GM13976 (cell line): ENCODE results near the gene CORIN.

Experiments
- DNase-seq: peaks from one replicate; pipeline ENCODE4 v3.0.0; 2012; ENCODE audit warnings: low spot score
- CTCF ChIP-seq: IDR thresholded peaks from 2 replicates; pipeline ENCODE4 v1.5.1; 2012; ENCODE audit warnings: borderline replicate concordance, mild to moderate bottlenecking; ENCODE audit not compliant: insufficient read depth; ENCODE audit errors: extremely low read depth, missing control alignments, control extremely low read depth
- in situ Hi-C: fragments of 300-500 bp; cut with MboI; formaldehyde crosslinking; loops from one replicate; pipeline ENCODE4 v1.12.0; 2022; ENCODE audit warnings: low sequenced_read_pairs, mixed read lengths, inconsistent platforms; ENCODE audit not compliant: unreplicated experiment

CORIN gene

DNA sequence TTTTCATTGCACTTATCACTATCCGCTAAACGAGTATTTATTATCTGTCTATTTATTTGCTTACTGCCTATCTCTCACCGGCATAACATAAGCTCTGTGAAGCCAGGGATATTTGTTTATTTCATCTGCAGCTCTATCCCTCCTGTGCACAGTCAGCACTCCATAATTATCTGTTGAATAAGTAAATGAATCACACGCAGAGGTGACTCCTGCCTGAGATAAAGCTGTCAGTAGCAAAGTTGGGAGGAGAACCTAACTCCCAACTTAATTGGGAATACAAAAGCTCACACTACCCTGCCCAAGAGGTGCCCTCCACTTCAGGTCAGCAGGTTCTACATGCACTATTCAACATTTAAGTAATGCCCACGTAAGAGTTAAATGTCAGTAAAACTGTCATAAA is 85.7 kb downstream of the CORIN start:
- in situ Hi-C loops, result no loop called here
- no peak for TF ChIP-seq CTCF
- DNase-seq, result no peak

DNA sequence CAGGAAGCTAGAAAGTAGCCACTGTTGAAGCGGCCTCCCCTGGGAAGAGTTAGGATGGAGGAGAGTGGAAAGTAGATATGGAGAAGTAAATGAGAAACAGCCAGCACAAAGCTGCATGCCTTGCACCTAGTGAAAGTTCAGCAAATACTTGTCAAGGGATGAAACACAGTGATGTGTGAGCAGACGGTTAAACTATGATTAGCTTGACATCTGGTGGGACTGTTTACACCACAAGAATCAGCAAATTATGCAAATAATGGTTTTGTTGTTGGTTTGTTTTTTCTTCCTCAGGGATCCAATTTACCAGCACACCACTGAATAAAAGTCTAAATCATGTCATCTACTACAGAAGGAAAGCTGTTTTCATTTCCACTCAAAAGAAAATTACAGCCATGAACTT is 87.1 kb downstream of the CORIN start:
- TF ChIP-seq CTCF, result no peak
- DNase-seq, result no peak

DNA sequence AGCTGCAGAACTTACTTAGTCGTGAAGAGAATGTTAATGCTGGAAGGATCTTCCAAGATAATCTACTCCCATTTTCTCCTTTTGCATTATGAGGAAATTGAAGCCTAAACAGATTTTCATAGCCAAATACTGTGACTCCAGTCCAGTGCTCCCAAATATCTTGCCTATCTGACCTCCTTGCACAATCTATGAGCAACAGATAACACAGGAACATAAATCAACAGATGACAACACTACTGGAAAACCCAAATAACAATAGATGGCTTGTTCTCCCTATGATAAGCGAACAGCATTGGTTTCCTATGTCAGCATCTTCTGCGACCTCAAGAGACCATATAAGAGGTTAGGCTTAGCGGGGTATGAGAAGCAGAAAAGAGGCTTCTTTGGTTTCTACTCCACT is 88.0 kb downstream of the CORIN start:
- no peak for TF ChIP-seq CTCF
- in situ Hi-C loops, result no loop called here
- DNase-seq, result no peak

More for the DNA sequence above, 87.1 kb downstream of the CORIN start:
- in situ Hi-C loops, result no loop called here

GRCh38 chr4:47749060-47749459 is 88.8 kb downstream of the CORIN start:
- in situ Hi-C loops, result no loop called here
- TF ChIP-seq CTCF, result no peak
- no peak for DNase-seq

DNA sequence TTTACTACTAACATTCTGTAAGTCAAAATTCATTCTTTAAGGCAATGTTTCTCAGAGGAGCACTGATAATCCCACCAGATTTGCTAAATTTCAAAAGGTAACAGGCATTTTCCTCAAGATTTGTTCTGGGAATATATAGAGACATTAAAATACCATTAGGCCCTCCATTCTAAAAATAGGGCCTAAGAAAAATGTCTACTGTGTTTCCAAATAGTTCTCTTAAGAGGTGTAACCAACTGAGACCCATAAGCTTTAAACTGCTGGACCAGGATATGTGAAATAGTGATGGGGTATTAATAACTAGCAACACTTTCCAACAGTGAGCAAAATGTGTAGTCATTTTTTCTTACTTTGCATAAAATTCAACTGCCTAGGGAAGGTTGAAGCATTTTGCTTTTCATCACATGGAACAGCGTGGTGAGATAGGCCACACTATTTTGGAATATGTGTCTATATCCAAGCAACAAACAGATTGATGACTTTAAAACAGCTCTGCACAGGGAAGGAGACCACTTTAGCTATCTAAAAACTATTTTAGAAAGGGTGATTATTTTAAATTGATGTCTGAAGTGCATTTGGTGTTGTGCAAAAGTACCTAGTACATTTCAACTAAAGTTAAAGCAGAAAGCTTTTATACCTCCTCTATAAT is 89.9 kb downstream of the CORIN start:
- DNase-seq, result no peak
- TF ChIP-seq CTCF, result no peak
- in situ Hi-C loops, result no loop called here

- in situ Hi-C loops, result no loop called here
- no peak for TF ChIP-seq CTCF
- DNase-seq, result no peak
Measured at GRCh38 chr4:47747211-47747610, 90.7 kb downstream of the CORIN start.
